Stimulated activated CD4-positive, alpha-beta T cell treated with anti-CD3 and anti-CD28 coated beads, Interleukin-4, amount 100 ng/mL, for 4 hours (primary cell): ENCODE data around the gene KRT86.
"Not testable (repeated sequence)": the region's sequence is repeated elsewhere in the genome, so short reads cannot be mapped to it uniquely, and the experiment has no call there.

Experiments
- DNase-seq, 2 experiments: peaks; one replicate each; pipeline ENCODE4 v3.0.0-alpha.2; 2020

The KRT86 gene

GRCh38 chr12:52252728-52253343, 21.6 kb upstream of the KRT86 start:
- DNase-seq, result no peak

- no peak for DNase-seq
Measured at GRCh38 chr12:52253391-52254179, 20.9 kb upstream of the KRT86 start.

DNA sequence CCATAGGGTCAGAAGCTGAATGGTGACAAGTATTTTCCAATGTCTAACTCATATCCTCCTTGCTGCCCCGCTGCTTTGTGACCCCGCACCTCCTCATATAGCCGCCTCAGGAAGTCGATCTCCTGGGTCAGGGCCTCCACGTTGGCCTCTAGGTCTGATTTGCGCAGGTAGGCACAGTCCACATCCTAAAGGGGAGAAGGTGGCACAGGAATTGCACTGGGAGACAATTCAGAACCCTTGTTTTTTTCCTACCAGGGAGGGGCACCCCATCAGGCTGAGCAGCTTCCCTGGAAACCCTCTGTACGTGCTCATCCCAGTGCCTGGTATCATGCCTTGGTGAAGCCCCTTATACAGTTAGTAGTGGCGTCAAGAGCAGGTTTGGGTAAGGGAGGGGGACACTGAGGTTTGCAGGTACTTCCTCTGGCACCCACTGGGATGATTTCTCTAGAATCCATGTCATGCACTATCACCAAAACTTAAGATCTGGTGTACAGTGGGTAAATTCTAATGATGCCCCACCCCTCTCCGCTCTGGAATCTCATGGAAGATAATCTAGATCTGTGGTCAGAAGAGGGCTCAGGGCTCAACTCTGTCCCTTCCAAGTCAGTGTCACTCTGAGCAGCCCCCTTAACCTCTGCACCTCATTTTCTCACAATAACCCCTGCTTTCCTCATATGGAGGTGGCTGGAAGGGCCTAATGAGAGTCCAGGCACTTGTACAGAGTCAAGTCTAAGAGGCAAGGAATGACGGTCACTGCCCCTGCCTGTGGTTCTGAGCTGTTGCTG, 20.1 kb upstream of the KRT86 start:
- no peak for DNase-seq

- DNase-seq, result no peak
Measured at GRCh38 chr12:52254965-52255751, 19.3 kb upstream of the KRT86 start.

DNA sequence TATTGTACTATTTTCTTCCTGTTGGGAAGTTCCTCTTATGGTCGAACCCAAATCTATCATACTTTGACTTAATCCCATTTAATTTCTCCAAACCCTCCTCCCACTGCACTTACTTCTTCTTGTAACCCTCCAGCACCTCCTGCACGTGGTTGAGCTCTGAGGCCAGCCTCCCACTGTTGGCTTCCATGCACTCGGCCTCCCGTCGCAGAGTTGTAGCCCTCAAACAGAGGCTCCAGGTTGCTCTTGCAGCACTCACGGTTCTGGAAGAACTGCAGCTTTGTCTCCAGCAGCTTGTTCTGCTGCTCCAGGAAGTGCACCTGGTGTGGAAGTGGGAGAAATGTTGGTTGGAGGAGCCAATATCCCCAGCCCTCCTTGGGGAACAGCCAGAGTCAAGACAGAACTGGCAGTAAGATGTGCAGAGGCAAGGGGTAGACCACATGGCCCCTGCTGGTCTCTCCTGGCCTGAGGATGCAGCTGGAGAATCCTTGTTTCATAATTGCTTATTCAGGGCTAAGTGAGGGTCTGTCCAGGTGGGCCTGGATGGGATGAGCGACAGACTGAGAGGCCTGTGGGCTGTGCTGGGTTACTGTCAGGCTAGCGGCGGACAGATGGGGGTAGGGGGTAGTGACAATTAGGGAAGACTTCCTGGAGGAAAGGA, 18.4 kb upstream of the KRT86 start:
- no peak for DNase-seq

- no peak for DNase-seq
Measured at GRCh38 chr12:52256584-52256935, 17.9 kb upstream of the KRT86 start.

DNA sequence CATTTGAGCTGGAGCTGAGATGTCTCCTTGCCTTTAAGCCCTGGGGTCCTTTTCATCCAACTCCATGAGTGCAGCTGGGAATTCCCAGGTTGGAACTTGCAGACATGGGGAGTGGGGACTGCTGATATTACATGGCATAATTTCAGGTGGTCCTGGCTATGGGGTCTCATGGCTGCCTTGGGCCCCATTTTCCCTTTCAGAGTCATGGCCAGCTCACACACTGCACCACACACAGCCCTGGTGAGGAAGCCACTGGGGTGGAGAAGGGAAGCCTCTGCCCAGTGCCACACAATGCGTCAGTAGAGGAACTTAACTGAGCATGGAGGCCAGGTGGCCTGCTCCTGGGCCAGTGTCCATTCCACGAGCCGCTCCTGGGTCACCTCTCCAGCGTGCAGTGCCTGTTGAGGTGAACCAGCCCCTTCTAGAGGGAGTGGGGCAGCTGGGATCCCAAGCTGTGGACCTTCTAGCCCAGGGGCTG, 17.3 kb upstream of the KRT86 start:
- no peak for DNase-seq

DNA sequence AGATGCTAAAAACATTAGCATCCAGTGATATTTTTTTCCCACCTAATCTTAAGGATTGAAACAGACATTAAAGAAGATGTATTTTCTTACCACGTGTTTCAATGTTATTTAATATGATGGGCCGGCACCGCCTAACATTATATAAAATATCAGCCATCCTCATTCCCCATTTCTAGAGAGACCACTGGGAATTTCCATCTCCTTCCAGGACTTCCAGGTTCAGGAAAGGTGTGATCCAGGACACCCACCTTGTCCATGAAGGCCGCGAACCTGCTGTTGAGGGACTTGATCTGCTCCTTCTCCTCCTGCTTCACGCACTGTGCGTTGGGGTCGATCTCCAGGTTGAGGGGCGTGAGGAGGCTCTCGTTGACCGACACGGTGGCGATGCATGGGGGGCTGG, 16.5 kb upstream of the KRT86 start:
- not testable (repeated sequence) for DNase-seq

DNA sequence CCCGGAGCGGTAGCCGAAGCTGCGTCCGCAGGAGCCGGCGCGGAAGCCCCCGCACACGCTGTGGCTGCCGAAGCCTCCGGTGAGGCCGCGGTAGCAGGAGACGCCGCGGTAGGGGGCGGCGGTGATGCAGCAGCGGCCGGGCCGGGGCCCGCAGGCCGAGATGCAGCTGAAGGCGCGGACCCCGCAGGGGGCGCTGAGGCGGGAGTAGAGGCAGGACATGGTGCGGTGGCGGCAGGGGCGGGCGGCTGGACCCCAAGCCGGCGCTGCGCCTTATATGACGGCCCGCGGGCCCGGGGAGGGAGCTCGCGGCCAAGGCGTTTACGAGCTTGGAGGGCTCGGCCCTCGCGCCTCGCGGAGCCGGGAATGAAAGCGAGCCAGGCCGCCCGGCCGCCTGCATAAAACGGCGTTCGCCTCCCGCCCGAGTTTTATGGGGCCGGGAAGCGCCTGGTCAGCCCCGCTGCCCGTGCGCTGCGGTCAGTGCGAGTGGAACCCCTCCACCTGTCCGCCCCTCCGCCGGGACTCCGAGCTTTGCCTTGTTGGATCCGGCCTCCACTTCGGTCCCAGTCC, 16.0 kb upstream of the KRT86 start:
- DNase-seq, result no peak

GRCh38 chr12:52259657-52260243, 14.7 kb upstream of the KRT86 start:
- no peak for DNase-seq

- no peak for DNase-seq
Measured at GRCh38 chr12:52260361-52261207, 13.9 kb upstream of the KRT86 start.

DNA sequence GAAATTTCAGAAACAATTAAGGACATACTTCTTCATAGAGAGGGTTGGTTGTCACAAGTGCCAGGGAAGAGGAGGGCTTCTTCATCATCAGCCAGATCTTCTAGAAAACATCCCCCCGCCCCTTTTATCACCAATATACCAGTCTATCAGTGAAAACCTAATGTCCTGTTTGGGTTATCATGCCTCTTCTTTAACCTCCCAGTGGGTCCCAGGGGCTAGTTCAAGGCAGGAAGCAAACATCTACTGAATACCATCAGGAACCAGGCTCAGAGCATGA, 13.3 kb upstream of the KRT86 start:
- DNase-seq, result no peak

DNA sequence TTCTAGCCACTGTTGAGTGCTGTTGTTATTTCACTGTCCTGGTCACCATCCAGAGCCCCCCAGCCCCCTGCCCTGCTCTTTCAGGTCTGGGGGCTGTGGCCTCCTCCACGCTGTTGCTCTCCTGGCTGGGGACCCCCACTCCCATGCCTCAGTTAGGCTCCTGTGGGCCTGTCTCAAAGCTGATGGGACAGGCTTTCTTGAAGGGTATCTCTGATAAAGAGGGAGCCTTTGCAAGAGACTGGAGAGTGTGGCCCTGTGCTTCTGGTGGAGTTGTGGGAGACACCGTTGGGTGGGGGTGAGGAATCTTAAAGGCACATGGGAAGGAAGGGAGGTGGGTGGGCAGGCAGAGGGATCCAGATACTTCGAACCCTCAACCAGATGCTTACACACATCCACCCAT, 12.2 kb upstream of the KRT86 start:
- no peak for DNase-seq

DNA sequence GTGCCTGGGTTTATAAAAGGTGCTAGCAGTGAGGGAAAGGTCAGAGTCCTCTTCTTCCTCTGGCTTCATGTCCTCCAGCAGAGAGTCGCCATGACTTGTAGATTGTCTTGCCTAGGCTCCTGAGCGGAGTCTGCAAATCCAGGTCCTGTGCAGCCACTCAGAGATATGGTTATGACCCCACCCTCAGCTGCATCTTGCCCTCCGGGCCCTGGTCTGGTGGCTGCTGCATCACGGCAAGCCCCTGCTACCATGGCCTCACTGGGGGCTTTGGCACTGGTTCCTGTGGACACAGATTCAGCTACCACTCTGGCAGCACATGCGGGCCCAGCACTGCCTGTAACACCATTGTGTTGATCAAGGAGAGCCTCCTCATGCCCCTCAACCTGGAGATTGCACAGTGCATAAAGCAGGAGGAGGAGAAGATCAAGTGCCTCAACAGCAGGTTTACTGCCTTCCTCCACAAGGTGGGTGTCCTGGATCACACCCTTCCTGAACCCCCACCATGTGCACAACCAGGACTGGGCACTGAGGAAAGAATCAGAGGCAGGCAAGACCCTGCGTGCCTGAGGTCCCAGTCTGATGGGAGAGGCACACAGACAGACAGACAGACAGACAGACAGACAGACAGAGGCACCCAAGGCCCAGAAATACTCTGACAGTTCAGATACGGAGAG, 10.5 kb upstream of the KRT86 start:
- no peak for DNase-seq

DNA sequence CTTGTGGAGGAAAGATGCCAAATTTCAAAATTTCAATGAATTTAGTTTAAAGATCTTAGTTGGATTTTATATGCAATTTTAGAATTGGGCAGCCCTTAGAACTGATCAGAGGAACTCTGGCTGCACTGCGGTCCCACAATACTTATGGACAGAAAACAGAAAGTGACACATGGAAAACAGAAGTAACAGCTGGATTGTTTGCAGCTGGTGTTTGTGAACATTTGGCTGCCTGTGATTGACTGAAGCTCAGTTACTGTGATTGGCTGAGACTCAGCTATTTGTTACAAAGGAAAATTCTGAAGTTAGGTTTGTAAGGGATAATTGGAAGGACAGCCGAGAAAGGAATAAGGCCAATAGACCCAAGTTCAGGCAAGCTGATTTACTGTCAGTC, 10.0 kb upstream of the KRT86 start:
- DNase-seq, result no peak

DNA sequence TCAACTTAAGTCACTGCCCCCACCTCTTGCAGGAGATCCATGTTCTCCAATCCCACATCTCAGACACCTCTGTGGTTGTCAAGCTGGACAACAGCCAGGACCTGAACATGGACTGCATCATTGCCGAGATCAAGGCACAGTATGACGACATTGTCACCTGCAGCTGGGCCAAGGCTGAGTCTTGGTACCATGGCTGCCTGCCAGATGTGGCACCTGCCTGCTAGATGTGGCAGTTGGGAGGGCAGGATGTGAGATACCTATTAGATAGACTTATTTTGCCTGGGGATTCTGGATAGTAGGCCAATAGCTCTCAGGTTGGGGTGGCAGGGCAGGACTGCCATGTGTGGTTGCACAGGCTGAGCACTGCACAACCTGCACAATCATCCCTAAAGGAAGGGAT, 7.9 kb upstream of the KRT86 start:
- no peak for DNase-seq

DNA sequence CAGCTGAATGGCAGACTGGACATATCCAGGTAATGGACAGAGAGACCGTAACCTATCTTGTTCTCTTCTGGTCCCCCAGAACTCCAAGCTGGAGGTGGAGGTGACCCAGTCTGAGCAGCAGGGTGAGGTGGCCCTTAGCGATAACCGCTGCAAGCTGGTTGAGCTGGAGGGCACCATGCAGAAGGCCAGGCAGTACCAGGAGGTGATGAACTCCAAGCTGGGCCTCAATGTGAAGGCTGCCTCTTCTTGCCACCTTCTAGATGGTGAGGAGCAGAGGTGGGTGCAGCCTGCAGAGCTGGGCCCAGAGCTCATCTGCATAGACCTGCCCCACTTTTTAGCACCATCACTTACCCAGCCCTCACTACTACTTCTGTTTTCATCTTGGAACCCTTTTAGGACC, 7.2 kb upstream of the KRT86 start:
- DNase-seq, result no peak

GRCh38 chr12:52267699-52268098, 6.7 kb upstream of the KRT86 start:
- no peak for DNase-seq

- DNase-seq, result no peak
Measured at GRCh38 chr12:52268212-52268611, 6.2 kb upstream of the KRT86 start.

DNA sequence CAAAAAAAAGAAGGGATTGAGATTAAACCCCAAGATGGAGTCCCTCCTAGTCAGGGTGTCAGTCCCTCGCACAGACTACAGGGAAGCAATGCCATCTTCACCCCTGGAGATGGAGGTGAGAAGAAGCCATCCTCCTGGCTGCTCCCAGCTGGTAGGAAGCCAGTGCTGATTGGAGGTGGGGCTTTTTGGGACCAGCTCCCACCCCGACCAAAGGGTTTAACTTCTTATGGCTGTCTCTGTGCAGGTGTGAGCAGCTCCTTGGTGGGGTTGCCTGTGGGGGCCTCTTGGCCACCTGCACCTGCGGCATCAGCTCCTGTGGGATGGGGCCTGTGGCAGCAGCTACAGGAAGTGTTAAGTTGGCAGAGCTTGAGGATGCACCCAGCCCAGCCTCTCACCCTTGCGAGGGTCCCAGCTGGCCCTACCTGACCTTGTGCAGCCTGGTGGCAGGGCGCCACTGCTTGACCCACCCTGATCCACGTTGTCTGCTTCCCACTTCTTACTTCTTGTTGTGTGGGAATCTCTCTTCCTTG, 3.8 kb upstream of the KRT86 start:
- DNase-seq, result no peak
